Measurements from ENCODE around the gene DUSP7.

The DUSP7 gene

GRCh38 chr3:52086461-52086860 is 30.1 kb upstream of the DUSP7 start:
- DNase-seq (ENCODE audit: low read depth, low spot score): no peak

GRCh38 chr3:52085681-52086282 is 29.4 kb upstream of the DUSP7 start:
- no peak for DNase-seq (ENCODE audit: low read depth, low spot score)

GRCh38 chr3:52084954-52085680 is 28.7 kb upstream of the DUSP7 start:
- no peak for DNase-seq (ENCODE audit: low read depth, low spot score)

GRCh38 chr3:52084216-52084945 is 28.0 kb upstream of the DUSP7 start:
- no peak for DNase-seq (ENCODE audit: low read depth, low spot score)

- DNase-seq (ENCODE audit: low read depth, low spot score): no peak
These were observed 27.3 kb upstream of the DUSP7 start for GRCh38 chr3:52083556-52084087.

- DNase-seq (ENCODE audit: low read depth, low spot score): no peak
These were observed 26.6 kb upstream of the DUSP7 start for GRCh38 chr3:52082951-52083350.

- no peak for DNase-seq (ENCODE audit: low read depth, low spot score)
These were observed 24.7 kb upstream of the DUSP7 start for GRCh38 chr3:52080830-52081719.

GRCh38 chr3:52079958-52080357 is 23.6 kb upstream of the DUSP7 start:
- DNase-seq (ENCODE audit: low read depth, low spot score): no peak

- DNase-seq (ENCODE audit: low read depth, low spot score): no peak
These were observed 22.6 kb upstream of the DUSP7 start for GRCh38 chr3:52078781-52079560.

GRCh38 chr3:52077925-52078324 is 21.6 kb upstream of the DUSP7 start:
- DNase-seq (ENCODE audit: low read depth, low spot score): no peak

- no peak for DNase-seq (ENCODE audit: low read depth, low spot score)
These were observed 20.8 kb upstream of the DUSP7 start for GRCh38 chr3:52076896-52077780.

GRCh38 chr3:52073490-52073889 is 17.1 kb upstream of the DUSP7 start:
- no peak for DNase-seq (ENCODE audit: low read depth, low spot score)

GRCh38 chr3:52072471-52072870 is 16.1 kb upstream of the DUSP7 start:
- no peak for DNase-seq (ENCODE audit: low read depth, low spot score)

GRCh38 chr3:52072020-52072419 is 15.6 kb upstream of the DUSP7 start:
- no peak for DNase-seq (ENCODE audit: low read depth, low spot score)

- DNase-seq (ENCODE audit: low read depth, low spot score): no peak
These were observed 14.6 kb upstream of the DUSP7 start for GRCh38 chr3:52070724-52071621.

GRCh38 chr3:52069855-52070254 is 13.5 kb upstream of the DUSP7 start:
- DNase-seq (ENCODE audit: low read depth, low spot score): no peak

- DNase-seq (ENCODE audit: low read depth, low spot score): no peak
These were observed 12.8 kb upstream of the DUSP7 start for GRCh38 chr3:52069135-52069534.

GRCh38 chr3:52068730-52069129 is 12.4 kb upstream of the DUSP7 start:
- DNase-seq (ENCODE audit: low read depth, low spot score): no peak
